Suppressor macrophage treated with lipopolysaccharide for 1 hour (primary cell): ENCODE data around the gene PAX5.

ENCODE experiments used
- DNase-seq, 3 donors: peaks; one replicate each; pipeline ENCODE4 v3.0.0-alpha.2; 2020 to 2022

The PAX5 gene

DNA sequence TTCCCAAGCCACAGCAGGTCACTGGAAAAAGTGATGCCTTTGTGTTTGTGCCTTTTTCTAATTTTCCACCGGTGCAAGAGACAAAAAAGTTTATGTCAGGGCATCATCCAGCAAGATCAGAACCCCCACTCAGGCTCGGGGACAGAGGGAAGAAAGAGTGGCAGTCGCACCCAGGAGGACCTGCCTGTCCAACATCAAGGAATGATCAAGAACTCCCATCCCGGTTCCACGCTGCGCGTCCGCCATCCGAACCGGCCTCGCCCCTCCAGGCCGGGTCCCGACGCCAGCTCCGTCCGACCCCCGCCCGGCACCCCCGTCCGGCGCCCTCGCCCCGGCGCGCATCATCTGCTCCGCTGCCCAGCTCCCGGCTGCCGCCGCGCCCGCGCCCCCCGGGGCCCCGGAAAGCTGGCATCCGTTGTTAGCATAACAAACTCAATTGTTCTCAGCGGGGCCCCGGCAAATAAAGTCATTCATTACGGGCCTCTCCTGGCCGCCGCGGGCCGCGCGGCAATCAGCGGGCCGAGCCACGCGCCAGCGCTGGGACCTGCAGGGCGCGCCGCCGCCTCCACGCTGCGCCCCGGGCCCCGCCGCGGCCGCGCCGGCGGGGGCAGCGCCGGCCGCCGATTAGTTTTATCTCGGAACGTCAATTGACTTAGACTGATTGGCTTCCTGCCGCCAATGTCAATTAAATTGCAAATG lies 48.1 kb downstream of the PAX5 start:
- DNase-seq = no peak

DNA sequence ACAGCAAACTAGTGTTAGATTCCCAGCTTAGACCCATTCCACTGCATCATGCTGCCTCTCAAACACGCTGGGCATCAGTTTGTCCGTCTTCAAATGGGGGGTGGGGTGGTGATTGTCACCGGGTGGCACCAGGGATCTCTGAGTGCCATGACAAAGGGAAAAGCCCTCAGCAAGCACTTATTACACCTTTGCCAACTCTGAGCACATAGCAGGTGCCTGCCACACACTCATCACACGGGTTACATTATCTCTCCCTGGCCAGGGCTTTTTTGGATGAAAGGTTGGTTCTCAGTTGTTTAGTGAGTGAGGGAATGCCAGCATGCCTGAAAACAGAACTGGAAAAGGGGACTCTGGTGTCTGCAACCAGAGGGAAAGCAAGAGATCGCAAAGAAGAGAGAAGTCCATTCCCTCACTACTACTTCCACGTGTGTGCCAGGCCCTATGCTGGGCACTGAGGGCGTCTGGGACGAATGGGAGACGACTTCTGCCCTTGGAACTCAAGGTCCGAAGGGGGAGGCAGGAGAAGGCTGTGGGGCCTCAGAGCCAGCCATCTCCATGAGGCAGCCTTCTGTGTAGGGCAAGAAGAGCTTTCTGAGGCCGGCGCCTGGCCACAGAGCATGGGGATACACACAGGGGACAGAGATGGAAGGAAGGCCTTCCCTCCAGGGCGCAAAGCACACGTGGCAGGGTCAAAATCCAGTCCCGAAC lies 48.9 kb downstream of the PAX5 start:
- no peak for DNase-seq

DNA sequence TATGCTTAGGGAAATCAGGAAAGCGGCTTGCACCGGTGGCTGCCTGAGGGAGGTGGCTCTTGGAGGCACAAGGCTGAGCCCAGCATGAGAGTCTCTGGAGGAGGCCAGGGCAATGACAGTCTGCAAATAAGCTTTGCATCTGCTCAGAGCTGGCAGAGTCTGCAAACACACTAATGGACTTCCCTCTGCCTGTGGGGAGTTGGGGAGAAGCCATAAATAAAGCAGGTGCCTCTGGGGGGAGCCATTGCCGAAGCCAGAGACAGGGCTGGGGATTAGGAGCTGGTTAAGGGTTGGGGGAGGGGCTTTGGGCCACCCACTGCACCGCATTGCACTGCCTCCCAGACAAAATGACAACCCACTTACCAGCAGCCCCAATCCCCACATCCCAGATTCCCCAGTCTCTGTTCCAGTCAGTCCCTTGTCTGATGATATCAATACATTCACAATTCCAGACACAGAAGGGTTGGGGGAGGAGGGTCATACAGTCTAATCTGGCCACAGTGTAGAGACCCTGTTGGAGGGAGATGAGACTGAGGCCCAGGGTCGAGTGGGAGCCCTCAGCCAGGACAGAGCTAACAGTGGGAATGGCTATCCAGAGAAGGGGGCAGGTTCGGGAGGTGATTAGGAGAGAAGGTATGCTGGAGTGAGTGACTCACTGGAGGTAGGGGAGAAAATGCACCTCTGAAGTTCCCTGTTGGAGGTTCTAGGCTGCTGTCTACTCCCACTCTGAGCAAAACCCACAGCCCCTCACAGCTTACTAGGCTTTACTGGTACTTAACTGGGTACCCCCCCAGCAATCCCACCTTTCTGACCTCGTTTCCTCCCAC lies 53.7 kb downstream of the PAX5 start:
- DNase-seq = peak in 1 of 3 donors; percentile 11

DNA sequence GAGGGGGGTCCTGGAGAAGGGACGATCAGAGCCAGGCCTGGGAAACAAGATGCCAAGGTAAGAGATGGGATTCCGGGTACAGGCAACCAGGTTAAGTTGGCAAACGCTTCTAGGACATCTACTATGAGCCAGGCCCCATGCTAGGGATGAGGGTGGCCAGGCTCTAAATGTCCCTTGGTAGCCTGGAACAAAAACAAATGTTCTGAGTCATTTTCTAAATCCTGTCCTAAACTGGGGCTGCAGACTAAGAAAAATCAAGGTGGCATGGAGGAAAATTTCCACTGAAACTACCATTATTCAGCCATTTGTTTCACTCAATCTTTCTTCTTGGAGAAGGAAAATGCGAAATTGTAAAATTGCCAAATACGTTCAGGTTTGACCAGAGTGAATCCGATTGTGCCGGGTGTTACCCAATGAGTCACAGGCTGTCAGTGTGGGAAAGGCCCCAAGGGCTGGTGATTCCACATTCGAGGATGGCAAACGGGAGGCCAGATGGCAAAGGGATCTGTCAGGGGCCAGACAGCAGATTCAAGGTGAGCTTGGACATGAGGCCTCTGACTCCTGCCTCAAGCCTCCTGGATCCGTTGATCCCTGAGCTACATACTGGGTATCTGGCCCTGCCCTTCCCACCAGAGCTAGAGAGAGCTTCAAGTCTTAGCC lies 57.6 kb downstream of the PAX5 start:
- DNase-seq = no peak

DNA sequence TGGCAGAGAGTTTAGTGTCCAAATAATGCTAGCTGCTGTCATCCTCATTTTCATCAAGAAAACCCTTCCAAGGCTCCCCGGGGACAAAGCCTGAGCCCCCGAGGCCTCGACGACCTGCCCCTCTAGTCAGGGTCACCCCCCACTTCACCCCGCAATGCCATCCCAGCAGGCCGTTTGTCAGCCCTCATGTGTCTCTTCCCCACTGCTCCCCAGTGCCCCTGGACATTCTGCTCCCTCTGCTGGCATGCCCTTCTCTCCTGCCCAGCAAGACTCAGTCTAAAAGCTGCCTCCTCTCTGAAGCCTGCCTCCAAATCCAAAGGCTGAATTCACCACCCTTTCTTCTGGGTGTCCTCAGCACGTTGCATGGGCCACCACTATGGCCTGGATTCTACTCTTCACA lies 59.3 kb downstream of the PAX5 start:
- DNase-seq = no peak

DNA sequence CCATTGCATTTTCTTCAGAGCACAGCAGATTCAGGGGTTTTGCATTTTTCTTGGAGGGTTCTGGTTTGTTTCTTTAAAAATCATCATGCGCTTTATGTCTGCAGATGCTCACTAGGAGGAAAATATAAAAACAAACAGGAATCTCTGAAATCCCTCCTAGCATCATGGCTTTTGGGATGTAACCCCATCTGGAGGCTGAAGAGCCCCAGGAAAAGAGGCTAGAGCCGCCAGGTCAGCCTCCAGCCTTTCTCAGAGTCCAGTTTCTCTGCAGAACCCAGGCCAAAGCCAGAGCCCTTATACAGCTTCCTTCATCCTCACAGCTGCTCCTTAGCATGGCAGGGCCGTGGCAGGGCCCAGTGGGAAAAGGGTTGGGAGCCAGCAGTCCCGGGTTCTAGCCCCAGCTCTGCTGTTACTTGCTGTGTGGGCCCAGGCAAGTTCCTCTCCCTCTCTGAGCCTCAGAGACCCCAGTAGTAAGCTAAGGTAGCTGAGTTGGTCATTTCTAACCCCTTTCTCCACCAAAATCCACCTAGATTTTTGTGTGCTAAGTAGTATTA lies 62.1 kb downstream of the PAX5 start:
- DNase-seq = no peak

DNA sequence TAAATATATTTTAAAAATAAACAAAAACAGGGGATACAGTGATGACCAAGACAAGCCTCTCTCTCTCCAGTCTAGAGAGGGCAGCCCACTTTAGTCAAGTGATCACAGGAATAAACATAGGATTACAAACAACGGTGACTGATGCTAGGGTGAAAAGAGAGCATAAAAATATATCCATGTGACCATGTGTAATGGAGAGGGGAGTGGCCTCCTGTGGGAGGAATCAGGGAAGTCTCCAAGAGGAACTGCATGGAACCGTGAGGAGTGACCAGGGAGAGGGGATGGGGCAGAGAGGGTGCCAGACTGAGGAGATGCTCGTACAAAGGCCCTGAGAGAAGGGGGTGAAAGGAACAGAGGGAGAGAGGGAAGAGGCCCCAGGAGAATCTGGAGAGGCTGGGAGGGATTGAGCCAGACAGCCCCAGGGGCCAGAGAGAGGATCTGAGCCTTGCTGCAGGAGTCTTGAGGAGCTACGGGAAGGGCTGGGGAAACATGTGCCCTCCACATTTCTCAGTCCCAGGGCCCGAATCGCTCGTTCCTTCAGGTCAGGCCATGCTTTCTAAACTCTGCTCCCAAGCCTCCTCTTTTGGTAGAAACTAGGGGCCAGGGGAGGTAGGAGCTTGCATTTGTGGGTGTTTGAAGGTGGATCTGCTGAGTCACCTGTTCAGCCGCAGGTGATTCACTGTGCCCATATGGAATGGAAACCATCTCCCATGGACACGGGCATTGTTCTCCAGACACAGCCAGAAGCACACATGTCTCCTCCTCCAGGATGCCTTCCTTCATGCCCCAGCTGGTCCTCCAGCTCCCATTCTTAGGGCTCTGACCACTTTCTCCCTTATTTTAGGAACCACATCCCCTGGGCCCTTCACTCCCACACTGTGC lies 63.8 kb downstream of the PAX5 start:
- peak; percentile 61 to 74 (median 68) for DNase-seq

DNA sequence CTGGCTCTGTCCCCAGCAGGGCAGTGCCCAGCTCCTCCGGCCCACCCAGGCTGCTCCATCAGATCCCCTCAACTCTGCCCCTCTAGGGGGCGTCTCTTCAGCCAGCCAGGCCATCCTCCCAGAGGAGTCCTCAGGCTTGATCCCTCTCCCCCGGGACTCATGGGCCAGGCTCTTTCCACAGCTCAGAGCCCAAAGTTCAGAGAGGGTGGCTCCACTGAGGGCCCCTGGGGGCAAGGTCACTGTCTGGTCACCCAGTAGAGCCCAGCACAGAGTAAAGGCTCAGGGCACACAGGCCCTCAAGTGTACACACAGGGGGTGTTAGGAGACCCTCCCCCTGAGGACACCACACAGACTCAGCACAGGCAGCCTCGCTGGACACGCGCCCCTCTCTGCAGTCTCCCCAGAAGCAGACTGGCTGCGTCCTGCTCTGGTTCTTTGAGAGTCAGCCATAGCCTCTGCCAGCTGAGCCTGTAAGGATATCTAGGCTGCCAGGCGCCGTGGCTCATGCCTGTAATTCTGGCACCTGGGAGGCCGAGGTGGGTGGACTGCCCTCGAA lies 64.8 kb downstream of the PAX5 start:
- DNase-seq = no peak

DNA sequence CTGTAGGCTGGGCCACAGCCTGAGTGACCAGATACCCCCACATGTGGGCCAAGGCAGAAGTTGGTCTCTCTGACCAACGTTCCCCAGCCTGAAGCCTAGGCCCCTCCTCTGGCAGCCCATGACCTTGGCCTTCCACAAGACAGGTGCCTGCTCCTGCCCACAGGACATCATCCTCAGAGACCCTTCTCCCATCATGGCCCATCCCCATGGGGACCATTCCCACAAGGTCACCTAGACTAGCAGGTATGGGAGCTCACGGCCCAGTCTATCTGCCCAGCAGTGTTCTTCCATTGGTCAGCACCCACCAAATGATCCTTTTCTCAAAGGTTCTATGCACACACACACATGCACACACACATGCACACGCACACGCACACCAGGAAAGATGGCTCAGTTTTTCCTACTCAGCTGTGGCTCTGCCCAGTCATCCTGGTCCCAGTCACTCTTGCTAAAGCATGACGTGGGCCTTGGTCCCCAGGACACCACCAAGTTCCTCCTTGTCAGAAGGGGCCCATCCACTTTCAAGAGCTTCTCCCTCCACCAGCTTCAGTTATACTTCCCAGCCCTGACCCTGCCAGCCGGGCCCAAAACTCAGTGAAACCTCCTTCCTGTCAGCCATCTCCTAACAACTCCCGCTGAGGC lies 65.4 kb downstream of the PAX5 start:
- peak in 2 of 3 donors; percentile 17 to 30 for DNase-seq

DNA sequence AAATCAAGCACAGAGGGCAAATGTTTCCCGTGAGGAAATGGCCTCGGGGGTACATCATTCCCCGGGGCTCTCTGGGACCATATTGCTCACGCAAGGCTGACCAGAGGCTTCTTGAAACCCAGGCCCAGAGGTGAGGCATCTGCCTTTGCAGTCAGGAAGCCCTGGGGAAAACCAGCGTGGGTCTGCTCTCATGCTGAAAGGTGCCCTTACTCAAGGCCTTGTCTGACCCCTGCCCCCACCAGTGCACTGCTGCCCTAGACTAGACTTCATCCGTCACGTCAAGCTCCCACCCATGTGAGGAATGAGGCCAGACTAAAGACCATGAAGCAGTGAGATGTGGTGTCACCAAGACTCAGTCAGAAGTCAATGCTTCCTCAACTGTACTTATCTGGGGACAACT lies 66.1 kb downstream of the PAX5 start:
- no peak for DNase-seq

DNA sequence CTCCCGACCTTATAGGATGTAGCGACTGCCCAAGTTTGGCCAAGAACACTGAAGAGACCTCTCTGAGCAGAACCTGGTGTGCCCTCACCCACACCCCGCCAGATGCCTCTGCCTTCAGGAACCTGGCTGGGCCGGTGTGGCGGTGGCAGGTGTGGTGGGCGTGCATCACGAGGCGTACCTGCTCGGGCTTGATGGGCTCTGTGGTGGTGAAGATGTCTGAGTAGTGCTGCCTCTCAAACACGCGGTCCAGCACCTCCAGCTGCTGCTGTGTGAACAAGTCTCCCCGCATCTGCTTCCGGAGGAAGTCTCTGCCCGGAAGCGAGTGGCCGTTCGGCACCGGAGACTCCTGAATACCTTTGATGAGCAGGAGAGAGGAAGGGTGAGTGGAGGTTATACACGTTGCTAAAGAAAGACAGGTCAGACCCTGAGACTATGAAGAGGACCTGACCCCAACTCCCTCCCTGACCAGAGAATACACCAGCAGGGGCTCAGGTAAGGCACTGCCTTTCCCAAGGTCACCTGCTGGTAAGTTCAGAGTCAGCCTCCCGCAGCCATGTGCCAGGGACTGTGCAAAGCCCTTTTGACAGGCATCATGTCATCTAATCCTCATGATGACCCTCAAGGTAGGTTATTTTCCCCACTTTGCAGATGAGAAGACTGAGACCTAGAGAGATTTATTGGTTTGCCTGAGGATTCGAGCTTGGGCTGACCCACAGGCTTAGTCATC lies 67.5 kb downstream of the PAX5 start:
- DNase-seq = no peak

DNA sequence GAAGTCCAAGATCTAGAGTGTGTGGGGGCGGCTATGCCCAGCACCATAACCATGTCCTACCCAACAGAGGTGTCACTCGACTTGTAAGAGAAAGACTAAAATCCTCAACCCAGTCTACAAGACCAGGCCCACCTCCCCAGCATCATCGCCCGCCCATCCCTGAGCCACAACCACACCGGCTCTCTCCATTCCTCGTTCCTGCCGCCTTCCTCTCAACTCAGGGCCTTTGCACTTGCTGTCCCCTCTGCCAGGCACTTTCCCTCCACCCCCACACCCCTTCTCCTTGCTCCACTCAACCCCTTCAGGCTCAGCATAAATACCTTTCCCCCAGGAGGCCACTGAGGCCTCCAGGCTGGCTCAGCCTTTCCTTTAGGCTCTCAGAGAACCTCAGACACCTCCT lies 69.3 kb downstream of the PAX5 start:
- DNase-seq = no peak

DNA sequence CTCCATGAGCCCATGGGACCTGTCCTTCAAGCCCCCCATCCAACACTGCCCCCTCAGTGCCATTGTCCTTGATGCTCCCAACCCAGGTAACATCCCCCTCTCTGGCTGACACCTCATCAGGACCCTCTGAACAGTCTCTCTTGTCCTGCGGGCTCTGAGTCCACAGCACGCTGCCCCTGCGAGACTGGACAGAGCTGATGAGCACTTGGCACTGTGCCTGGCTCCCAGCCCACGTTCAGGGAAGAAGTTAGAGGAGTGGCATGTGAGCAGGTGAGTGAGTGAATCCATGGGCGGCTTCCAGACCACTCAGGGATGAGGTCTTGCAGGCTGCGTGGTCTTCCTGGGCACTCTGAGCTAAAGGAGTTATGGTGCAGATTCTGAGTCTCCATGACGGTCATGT lies 70.7 kb downstream of the PAX5 start:
- no peak for DNase-seq

DNA sequence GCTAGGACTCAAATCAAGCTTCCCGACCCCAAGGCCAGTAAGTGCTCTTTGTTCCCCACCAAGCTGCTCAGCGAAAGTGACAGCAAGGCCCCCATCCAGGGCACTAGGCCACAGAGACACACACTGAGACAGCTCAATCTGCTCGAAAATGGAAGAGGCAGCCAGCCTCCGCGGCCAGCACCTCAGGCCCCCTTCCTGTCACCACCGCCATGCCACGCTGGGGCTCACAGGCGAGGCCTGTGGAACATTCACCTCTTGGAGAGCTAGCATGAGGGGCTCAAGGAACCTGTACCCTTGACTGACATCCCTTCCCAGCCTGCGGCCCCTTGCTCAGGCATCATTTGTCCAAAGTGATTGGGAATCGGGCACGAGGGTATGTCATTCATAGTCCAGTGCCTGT lies 71.4 kb downstream of the PAX5 start:
- no peak for DNase-seq

DNA sequence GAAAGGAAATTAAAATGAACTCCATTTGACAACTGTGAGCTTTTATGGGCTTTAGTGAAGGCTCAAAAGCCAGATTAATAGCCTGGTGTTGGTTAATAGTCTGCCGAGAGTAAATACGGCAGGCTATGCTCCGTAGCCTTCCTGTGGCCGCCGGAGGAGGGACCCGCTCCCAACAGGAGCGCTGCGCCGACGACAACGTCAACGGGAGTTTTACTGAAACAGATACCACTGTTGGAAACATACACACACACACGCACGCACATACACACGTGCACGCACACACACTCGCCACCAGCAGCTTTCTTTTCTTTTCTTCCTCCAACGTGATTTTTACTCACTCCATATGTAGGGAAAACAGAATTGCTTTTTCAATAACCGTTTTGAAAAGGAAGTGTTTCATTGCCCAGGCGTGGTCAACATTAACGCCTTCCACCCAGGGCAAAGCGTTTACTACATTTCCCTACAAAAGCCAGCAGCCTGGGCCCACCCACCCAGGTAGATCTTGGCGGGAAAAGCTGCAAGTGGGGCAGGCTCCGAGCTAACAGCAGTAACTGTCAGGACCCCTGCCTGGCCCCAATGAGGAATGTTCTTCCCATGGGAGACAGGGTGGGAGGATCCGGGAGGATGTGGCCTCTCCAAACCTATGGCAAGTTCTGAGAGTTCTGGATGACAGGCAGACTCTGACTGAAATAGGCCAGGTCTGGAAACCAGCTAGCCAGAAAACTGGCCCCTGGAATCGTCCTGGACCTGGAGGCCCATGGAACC lies 72.3 kb downstream of the PAX5 start:
- peak; percentile 29 to 41 (median 29) for DNase-seq

DNA sequence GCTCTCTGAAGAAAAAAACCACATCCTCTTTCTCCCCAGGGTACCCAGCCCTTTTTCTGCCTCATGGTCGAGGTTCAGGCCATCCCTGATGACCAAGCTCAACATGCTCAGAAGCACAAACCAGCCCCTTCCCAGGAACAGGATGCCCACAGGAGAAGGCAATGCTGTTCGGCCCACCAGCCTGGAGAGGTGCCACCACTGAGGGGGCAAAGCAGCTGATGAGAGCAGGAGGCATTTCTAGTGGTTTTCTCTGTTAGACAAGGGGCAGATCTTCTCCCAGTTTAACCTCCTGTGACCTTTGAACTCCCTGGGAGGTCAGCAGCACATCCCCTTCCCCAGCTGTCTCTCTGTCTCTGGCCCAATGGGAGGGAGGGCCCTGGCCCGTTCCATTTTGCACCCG lies 73.0 kb downstream of the PAX5 start:
- DNase-seq = no peak

DNA sequence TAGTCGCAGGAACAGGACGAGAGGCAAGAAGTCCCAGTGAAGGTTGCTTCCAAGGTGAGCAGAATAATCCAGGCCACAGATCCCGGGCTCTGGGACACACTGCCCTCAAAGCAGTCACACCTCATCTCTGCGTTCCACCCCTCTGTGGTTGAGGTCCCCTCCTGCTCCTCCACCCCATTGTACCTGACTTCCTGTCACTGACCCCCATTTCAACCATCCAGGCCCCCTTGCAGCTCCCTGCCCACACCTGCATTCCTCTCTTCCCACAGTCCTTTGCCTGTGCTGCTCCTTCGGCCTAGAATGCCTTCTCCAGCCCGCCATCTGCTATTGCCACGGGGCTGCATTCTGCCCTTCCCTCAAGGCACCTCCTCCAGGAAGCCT lies 73.5 kb downstream of the PAX5 start:
- no peak for DNase-seq

DNA sequence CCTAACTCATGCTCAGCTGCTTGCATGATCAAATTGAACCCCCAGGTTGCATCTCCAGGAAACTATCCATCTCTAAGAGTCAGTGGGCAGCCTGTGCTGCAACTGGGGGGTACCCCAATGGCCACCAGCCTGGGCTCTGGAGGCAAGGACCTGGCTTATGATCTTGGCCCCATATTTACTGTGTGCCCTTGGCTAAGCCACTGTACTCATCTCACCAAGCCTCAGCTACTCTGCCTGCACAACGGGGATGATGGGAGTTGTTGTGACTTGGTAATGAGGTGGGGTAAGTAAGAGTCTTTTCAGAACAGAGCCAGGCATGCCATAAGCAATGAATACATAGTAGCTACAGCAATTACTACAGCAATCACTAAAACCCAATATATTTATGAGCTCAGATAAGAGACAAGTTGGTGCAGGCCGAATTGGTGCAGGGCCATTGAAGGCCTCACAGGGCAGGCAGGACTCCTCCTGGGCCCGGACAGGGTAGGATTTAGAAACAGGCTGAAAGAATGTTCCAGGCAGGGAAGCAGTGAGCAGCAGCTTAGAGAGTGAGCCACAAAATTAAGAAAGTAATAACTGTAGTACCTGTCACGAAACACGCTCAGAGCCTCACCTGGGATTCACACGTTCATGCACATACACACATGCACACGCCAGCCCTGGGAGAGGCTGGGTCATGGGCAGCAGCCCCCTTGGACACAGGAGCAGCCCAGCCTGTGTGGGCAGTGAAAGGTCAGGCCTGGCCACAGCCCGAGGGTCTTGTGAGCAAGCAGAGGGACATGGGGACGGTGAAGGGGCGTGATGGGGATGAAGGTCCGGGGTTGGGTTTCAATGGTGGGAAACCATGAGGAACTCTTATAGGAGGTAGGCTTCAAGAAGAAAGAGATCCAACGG lies 74.1 kb downstream of the PAX5 start:
- DNase-seq = no peak

DNA sequence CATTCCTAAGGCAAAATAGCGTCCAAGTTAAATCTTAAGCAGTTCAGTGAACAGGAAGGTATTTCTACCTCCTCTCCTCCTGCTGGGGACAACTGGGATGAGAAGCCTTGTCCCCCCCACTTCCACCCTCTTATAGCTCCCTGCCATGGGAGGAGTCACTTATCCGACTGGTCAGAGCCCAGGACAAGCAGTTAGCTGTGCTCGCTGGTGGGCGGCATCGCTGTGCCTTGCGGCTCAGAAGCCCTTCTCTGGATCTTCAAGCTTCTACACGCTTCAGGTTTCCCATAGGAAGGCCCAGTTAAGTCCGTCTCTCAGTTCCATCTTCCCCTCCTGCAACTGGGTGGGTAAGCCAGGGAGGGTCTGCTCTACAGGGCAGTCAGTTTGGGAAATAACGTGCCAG lies 77.2 kb downstream of the PAX5 start:
- no peak for DNase-seq
